D721Med (cell line): Measurements from ENCODE around the gene RGPD3.
A peak's percentile ranks its signal among the peaks of the same experiment; 100 is the strongest.

Source experiments
- DNase-seq: peaks from one replicate; pipeline ENCODE4 v3.0.0; 2011; ENCODE audit warnings: low spot score; ENCODE audit not compliant: insufficient read length
- FAIRE-seq: peaks from 2 replicates; lab custom pipeline; 2011; peaks lifted over from hg19 to GRCh38; lab: Jason Lieb, UNC
- TF ChIP-seq, protein P1 (sequence below): IDR thresholded peaks from 2 replicates; pipeline ENCODE4 v1.5.1; 2012; ENCODE audit warnings: mild to moderate bottlenecking, control low read depth; ENCODE audit not compliant: insufficient read depth; ENCODE audit errors: missing control alignments

RGPD3 gene

DNA sequence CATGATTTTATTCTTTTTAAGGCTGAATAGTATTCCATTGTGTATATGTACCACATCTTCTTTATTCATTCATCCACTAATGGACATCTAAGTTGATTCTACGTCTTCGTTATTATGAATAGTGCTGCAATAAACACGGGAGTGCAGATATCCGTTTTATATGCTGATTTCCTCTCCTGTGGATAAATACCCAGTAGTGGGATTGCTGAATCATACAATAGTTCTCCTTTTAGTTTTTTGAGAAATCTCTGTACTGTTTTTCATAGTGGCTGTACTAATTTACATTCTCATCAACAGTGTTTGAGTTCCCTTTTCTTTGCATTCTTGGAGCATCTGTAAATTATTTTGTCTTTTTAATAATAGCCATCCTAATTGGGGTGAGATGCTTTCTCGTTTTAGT lies 114.5 kb downstream of the RGPD3 start:
- DNase-seq (no peak), FAIRE-seq (no peak)
- TF ChIP-seq, protein P1, sequence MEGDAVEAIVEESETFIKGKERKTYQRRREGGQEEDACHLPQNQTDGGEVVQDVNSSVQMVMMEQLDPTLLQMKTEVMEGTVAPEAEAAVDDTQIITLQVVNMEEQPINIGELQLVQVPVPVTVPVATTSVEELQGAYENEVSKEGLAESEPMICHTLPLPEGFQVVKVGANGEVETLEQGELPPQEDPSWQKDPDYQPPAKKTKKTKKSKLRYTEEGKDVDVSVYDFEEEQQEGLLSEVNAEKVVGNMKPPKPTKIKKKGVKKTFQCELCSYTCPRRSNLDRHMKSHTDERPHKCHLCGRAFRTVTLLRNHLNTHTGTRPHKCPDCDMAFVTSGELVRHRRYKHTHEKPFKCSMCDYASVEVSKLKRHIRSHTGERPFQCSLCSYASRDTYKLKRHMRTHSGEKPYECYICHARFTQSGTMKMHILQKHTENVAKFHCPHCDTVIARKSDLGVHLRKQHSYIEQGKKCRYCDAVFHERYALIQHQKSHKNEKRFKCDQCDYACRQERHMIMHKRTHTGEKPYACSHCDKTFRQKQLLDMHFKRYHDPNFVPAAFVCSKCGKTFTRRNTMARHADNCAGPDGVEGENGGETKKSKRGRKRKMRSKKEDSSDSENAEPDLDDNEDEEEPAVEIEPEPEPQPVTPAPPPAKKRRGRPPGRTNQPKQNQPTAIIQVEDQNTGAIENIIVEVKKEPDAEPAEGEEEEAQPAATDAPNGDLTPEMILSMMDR = no peak

GRCh38 chr2:106350980-106351379 lies 117.2 kb downstream of the RGPD3 start:
- TF ChIP-seq, protein P1 = no peak
- no peak for DNase-seq
- FAIRE-seq = peak; percentile 68

DNA sequence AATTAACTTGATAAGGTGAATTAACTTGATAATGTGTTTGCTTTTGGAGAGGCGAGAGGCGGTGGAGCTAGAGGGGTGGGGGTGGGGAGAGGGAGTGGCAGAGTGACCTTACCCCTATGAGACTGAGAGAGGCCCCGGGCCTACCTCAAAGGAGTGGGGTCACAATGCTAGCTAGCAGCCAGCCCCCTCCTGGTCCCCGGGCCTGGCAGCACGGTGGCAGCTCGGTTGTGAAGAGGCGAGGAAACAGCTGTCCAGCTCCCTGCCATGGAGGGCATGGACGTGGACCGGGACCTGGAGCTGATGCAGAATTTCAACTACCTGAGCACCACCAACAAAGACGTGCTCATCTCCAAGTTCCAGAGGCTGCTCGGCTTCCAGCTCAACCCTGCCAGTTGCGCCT lies 123.9 kb downstream of the RGPD3 start:
- TF ChIP-seq, protein P1 = no peak
- FAIRE-seq = no peak
- no peak for DNase-seq

- TF ChIP-seq, protein P1 = no peak
- DNase-seq (no peak), FAIRE-seq (no peak)
Observed at GRCh38 chr2:106343274-106343673, 124.9 kb downstream of the RGPD3 start.

DNA sequence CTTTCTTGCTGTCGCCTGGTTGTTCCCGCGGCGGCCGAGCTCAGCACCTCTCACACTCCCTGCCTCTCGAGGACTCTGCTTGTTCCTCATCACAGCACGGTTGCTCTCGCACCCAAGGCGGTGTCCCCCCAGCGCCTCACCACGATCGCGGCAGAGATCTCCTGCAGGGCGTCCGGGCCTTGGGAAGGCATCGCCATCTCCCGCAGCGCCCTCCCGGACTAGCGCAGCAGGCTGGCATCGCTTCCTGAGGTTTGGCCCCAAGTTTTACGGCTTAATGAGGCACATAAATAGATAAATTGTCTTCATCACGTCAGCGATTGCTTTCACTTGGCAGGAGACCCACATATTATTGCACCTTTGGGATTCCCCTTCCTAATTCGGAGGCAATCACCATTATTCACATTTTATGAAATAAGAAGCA lies 125.4 kb downstream of the RGPD3 start:
- TF ChIP-seq, protein P1 = no peak
- DNase-seq (no peak), FAIRE-seq (no peak)

- no peak for DNase-seq
- FAIRE-seq = no peak
- TF ChIP-seq, protein P1 = no peak
Observed at GRCh38 chr2:106341666-106342065, 126.5 kb downstream of the RGPD3 start.
